ENCODE results near the gene OPA1. TPM values are rescaled to one million over a fixed set of nuclear protein-coding genes. Genes with fewer than 3 reads are reported as not detected.
A peak's percentile ranks its signal among the peaks of the same experiment; 100 is the strongest.

The OPA1 gene
- total and polyA plus RNA-seq, 2 donors from 2014 or later = 18.1 to 56.3 TPM

- peaks cover 6 to 25% (median 20%) of the 10 kb centered on the region in 3 donors for H3K36me3 ChIP-seq (ENCODE audit: control insufficient read depth in 2 of 3, insufficient read depth in 3 of 3, low read length in 3 of 3)
- TF ChIP-seq, protein P1, sequence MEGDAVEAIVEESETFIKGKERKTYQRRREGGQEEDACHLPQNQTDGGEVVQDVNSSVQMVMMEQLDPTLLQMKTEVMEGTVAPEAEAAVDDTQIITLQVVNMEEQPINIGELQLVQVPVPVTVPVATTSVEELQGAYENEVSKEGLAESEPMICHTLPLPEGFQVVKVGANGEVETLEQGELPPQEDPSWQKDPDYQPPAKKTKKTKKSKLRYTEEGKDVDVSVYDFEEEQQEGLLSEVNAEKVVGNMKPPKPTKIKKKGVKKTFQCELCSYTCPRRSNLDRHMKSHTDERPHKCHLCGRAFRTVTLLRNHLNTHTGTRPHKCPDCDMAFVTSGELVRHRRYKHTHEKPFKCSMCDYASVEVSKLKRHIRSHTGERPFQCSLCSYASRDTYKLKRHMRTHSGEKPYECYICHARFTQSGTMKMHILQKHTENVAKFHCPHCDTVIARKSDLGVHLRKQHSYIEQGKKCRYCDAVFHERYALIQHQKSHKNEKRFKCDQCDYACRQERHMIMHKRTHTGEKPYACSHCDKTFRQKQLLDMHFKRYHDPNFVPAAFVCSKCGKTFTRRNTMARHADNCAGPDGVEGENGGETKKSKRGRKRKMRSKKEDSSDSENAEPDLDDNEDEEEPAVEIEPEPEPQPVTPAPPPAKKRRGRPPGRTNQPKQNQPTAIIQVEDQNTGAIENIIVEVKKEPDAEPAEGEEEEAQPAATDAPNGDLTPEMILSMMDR (IDR thresholded peaks at IDR 0.05; ENCODE audit: borderline replicate concordance, extremely low read depth, insufficient read depth) = no peak
- no peak for DNase-seq
- no peak overlapping the region for H3K4me3 ChIP-seq (ENCODE audit: low read length in 3 of 3)
- intact Hi-C loops (cut with DNase I) = no loop called here
- no peak overlapping the region for H3K9ac ChIP-seq (ENCODE audit: low read length in 3 of 3)
- no peak overlapping the region for H3K27ac ChIP-seq (ENCODE audit: low read depth in 2 of 2, low read length in 2 of 2)
- no peaks in the 10 kb centered on the region for H3K27me3 ChIP-seq (ENCODE audit: control insufficient read depth, insufficient read depth, low read length)
- no peaks in the 10 kb centered on the region for H3K4me1 ChIP-seq (ENCODE audit: control insufficient read depth in 2 of 3, insufficient read depth in 2 of 3, low read depth in 1 of 3, low read length in 3 of 3)
- no peaks in the 10 kb centered on the region for H3K9me3 ChIP-seq (ENCODE audit: control insufficient read depth in 2 of 3, insufficient read depth in 1 of 3, low read length in 3 of 3)
- no peak for FAIRE-seq
Measured at GRCh38 chr3:193640165-193640715, 47.2 kb downstream of the OPA1 start.

GRCh38 chr3:193640728-193641439 is 47.9 kb downstream of the OPA1 start:
- Histone ChIP-seq H3K4me3 (ENCODE audit: low read length in 3 of 3) (no peak overlapping the region), H3K27me3 (ENCODE audit: control insufficient read depth, insufficient read depth, low read length) (no peaks in the 10 kb centered on the region), H3K9ac (ENCODE audit: low read length in 3 of 3) (no peak overlapping the region), H3K27ac (ENCODE audit: low read depth in 2 of 2, low read length in 2 of 2) (no peak overlapping the region), H3K4me1 (ENCODE audit: control insufficient read depth in 2 of 3, insufficient read depth in 2 of 3, low read depth in 1 of 3, low read length in 3 of 3) (no peaks in the 10 kb centered on the region), H3K9me3 (ENCODE audit: control insufficient read depth in 2 of 3, insufficient read depth in 1 of 3, low read length in 3 of 3) (no peaks in the 10 kb centered on the region), H3K36me3 (ENCODE audit: control insufficient read depth in 2 of 3, insufficient read depth in 3 of 3, low read length in 3 of 3) (peaks cover 6 to 30% (median 22%) of the 10 kb centered on the region in 3 donors)
- intact Hi-C loops (cut with DNase I) = no loop called here
- no peak for DNase-seq
- no peak for FAIRE-seq
- TF ChIP-seq, protein P1 (IDR thresholded peaks at IDR 0.05; ENCODE audit: borderline replicate concordance, extremely low read depth, insufficient read depth) = no peak

- TF ChIP-seq, protein P1 (IDR thresholded peaks at IDR 0.05; ENCODE audit: borderline replicate concordance, extremely low read depth, insufficient read depth) = no peak
Measured at GRCh38 chr3:193641440-193641775, 48.4 kb downstream of the OPA1 start.

More at GRCh38 chr3:193641440-193641775, 48.4 kb downstream of the OPA1 start:
- no peaks in the 10 kb centered on the region for H3K27me3 ChIP-seq (ENCODE audit: control insufficient read depth, insufficient read depth, low read length)
- H3K9ac ChIP-seq (ENCODE audit: low read length in 3 of 3) = no peak overlapping the region
- DNase-seq (peak in 1 of 5 donors; percentile 12), FAIRE-seq (no peak)
- no peak overlapping the region for H3K4me3 ChIP-seq (ENCODE audit: low read length in 3 of 3)
- peaks cover 6 to 34% (median 22%) of the 10 kb centered on the region in 3 donors for H3K36me3 ChIP-seq (ENCODE audit: control insufficient read depth in 2 of 3, insufficient read depth in 3 of 3, low read length in 3 of 3)
- H3K4me1 ChIP-seq (ENCODE audit: control insufficient read depth in 2 of 3, insufficient read depth in 2 of 3, low read depth in 1 of 3, low read length in 3 of 3) = no peaks in the 10 kb centered on the region
- H3K27ac ChIP-seq (ENCODE audit: low read depth in 2 of 2, low read length in 2 of 2) = no peak overlapping the region
- intact Hi-C loops (cut with DNase I) = no loop called here
- H3K9me3 ChIP-seq (ENCODE audit: control insufficient read depth in 2 of 3, insufficient read depth in 1 of 3, low read length in 3 of 3) = no peaks in the 10 kb centered on the region
